HG03108 (cell line): ENCODE measurements around the gene KCNH6.

Experiments
- ATAC-seq: cut with Tn5 transposase; IDR thresholded peaks from one replicate; pipeline ENCODE4 v1.9.1; 2021; ENCODE audit warnings: moderate library complexity; ENCODE audit not compliant: unreplicated experiment

The KCNH6 gene

GRCh38 chr17:63533433-63534077 lies 10.4 kb downstream of the KCNH6 start:
- ATAC-seq: no peak

GRCh38 chr17:63534078-63534570 lies 11.0 kb downstream of the KCNH6 start:
- no peak for ATAC-seq

GRCh38 chr17:63534816-63535455 lies 11.8 kb downstream of the KCNH6 start:
- no peak for ATAC-seq

GRCh38 chr17:63535640-63536039 lies 12.5 kb downstream of the KCNH6 start:
- no peak for ATAC-seq

- no peak for ATAC-seq
Measured at GRCh38 chr17:63537001-63537400, 13.8 kb downstream of the KCNH6 start.

- ATAC-seq: no peak
Measured at GRCh38 chr17:63537991-63538692, 15.0 kb downstream of the KCNH6 start.

GRCh38 chr17:63538693-63539595 lies 15.8 kb downstream of the KCNH6 start:
- no peak for ATAC-seq

GRCh38 chr17:63540590-63540989 lies 17.4 kb downstream of the KCNH6 start:
- no peak for ATAC-seq

- no peak for ATAC-seq
Measured at GRCh38 chr17:63542218-63542545, 19.0 kb downstream of the KCNH6 start.

- ATAC-seq: no peak
Measured at GRCh38 chr17:63542942-63543821, 20.0 kb downstream of the KCNH6 start.

GRCh38 chr17:63543822-63544420 lies 20.8 kb downstream of the KCNH6 start:
- ATAC-seq: no peak

GRCh38 chr17:63544467-63545301 lies 21.5 kb downstream of the KCNH6 start:
- no peak for ATAC-seq

GRCh38 chr17:63546308-63547082 lies 23.3 kb downstream of the KCNH6 start:
- ATAC-seq: no peak

- ATAC-seq: no peak
Measured at GRCh38 chr17:63547083-63547523, 23.9 kb downstream of the KCNH6 start.

- ATAC-seq: no peak
Measured at GRCh38 chr17:63549289-63549945, 26.3 kb downstream of the KCNH6 start.

GRCh38 chr17:63549946-63550816 lies 27.0 kb downstream of the KCNH6 start, which contains the start of gene DCAF7:
DCAF7 (plus strand) TSS chr17:63550477; CDS start chr17:63550678, 201 bp downstream.
- ATAC-seq: peak; percentile 95
